DOHH2 (cell line): ENCODE data around the gene CPNE2.

ENCODE experiments used
- CTCF ChIP-seq: fragments of 200-600 bp; sonication (generic); IDR thresholded peaks from one replicate; pipeline ENCODE4 v1.5.1; 2014; ENCODE audit warnings: antibody characterized with exemption, mild to moderate bottlenecking, low read depth, low read length; ENCODE audit not compliant: poor library complexity, severe bottlenecking
- EZH2phosphoT487 ChIP-seq: fragments of 200-600 bp; sonication (generic); IDR thresholded peaks from 2 replicates; pipeline ENCODE4 v1.6.1; 2017; ENCODE audit warnings: borderline replicate concordance, mild to moderate bottlenecking, antibody characterized with exemption, low read length, moderate library complexity, mixed read lengths

- TF ChIP-seq EZH2phosphoT487 (no peak), CTCF (no peak)
These were observed 51.6 kb downstream of the CPNE2 start for GRCh38 chr16:57144027-57144426.
